ENCODE data around the gene TLDC2.
"Not testable (repeated sequence)": the region's sequence is repeated elsewhere in the genome, so short reads cannot be mapped to it uniquely, and the experiment has no call there.

TLDC2 gene

GRCh38 chr20:36908603-36909002, 32.7 kb downstream of the TLDC2 start:
- DNase-seq (ENCODE audit: low read depth) = no peak

GRCh38 chr20:36916199-36916598, 40.3 kb downstream of the TLDC2 start:
- DNase-seq (ENCODE audit: low read depth) = no peak

GRCh38 chr20:36917240-36917639, 41.3 kb downstream of the TLDC2 start:
- no peak for DNase-seq (ENCODE audit: low read depth)

GRCh38 chr20:36917943-36918342, 42.0 kb downstream of the TLDC2 start:
- DNase-seq (ENCODE audit: low read depth) = no peak

- no peak for DNase-seq (ENCODE audit: low read depth)
These were observed 43.9 kb downstream of the TLDC2 start for GRCh38 chr20:36919715-36920333.

GRCh38 chr20:36920334-36920730, 44.4 kb downstream of the TLDC2 start:
- no peak for DNase-seq (ENCODE audit: low read depth)

- DNase-seq (ENCODE audit: low read depth) = no peak
These were observed 48.5 kb downstream of the TLDC2 start for GRCh38 chr20:36924167-36925045.

- no peak for DNase-seq (ENCODE audit: low read depth)
These were observed 49.3 kb downstream of the TLDC2 start for GRCh38 chr20:36925234-36925633.

GRCh38 chr20:36926653-36927200, 50.8 kb downstream of the TLDC2 start:
- no peak for DNase-seq (ENCODE audit: low read depth)

GRCh38 chr20:36927704-36928103, 51.8 kb downstream of the TLDC2 start:
- DNase-seq (ENCODE audit: low read depth) = no peak

GRCh38 chr20:36929290-36929689, 53.4 kb downstream of the TLDC2 start:
- no peak for DNase-seq (ENCODE audit: low read depth)

- no peak for DNase-seq (ENCODE audit: low read depth)
These were observed 53.8 kb downstream of the TLDC2 start for GRCh38 chr20:36929691-36930090.

- DNase-seq (ENCODE audit: low read depth) = not testable (repeated sequence)
These were observed 56.1 kb downstream of the TLDC2 start for GRCh38 chr20:36932067-36932466.

- no peak for DNase-seq (ENCODE audit: low read depth)
These were observed 56.8 kb downstream of the TLDC2 start for GRCh38 chr20:36932476-36933426.

- not testable (repeated sequence) for DNase-seq (ENCODE audit: low read depth)
These were observed 57.6 kb downstream of the TLDC2 start for GRCh38 chr20:36933571-36933970.

- no peak for DNase-seq (ENCODE audit: low read depth)
These were observed 60.4 kb downstream of the TLDC2 start for GRCh38 chr20:36936341-36936740.

GRCh38 chr20:36936761-36937401, 60.9 kb downstream of the TLDC2 start:
- DNase-seq (ENCODE audit: low read depth) = not testable (repeated sequence)

- no peak for DNase-seq (ENCODE audit: low read depth)
These were observed 61.4 kb downstream of the TLDC2 start for GRCh38 chr20:36937402-36937770.

- DNase-seq (ENCODE audit: low read depth) = no peak
These were observed 65.5 kb downstream of the TLDC2 start for GRCh38 chr20:36941401-36941835.
